Esophagus squamous epithelium (tissue), 5 donors: ENCODE results near the gene AUTS2. TPM values are rescaled to one million over a fixed set of nuclear protein-coding genes. Genes with fewer than 3 reads are reported as not detected.

Source experiments
- DNase-seq: peaks from one replicate; lab custom pipeline; 2025; lab: John Stamatoyannopoulos, UW
- H3K27ac ChIP-seq, 4 donors: fragments of 200-600 bp; sonication (generic); one replicate each; pipeline ENCODE4 v1.5.1; 2016 to 2019; ENCODE audit warnings: mild to moderate bottlenecking in 1 of 4
- H3K27me3 ChIP-seq, 4 donors: fragments of 200-600 bp; sonication (generic); 1 replicate in 3 of 4; 2 replicates in 1 of 4; pipeline versions ENCODE4 v1.5.1 to v1.6.0; 2017 to 2021; ENCODE audit warnings: antibody characterized with exemption in 1 of 4
- H3K36me3 ChIP-seq, 3 donors: fragments of 200-600 bp; sonication (generic); one replicate each; pipeline ENCODE4 v1.5.1; 2016 to 2019
- H3K4me1 ChIP-seq, 3 donors: fragments of 200-600 bp; sonication (generic); one replicate each; pipeline ENCODE4 v1.5.1; 2017 to 2019
- H3K4me3 ChIP-seq, 4 donors: fragments of 200-600 bp; sonication (generic); 1 replicate in 3 of 4; 2 replicates in 1 of 4; pipeline ENCODE4 v1.5.1; 2016 to 2019; ENCODE audit warnings: mild to moderate bottlenecking in 2 of 4, moderate library complexity in 1 of 4
- H3K9me3 ChIP-seq, 3 donors: fragments of 200-600 bp; sonication (generic); one replicate each; pipeline ENCODE4 v1.5.1; 2016 to 2019
- POLR2A ChIP-seq, 4 donors: fragments of 450-650 bp; IDR thresholded peaks; one replicate each; pipeline ENCODE4 v1.6.1; 2017; ENCODE audit warnings: antibody characterized with exemption in 4 of 4, mild to moderate bottlenecking in 4 of 4, moderate library complexity in 3 of 4
- WGBS, 2 donors: methylation state at CpG; one replicate each; pipeline ENCODE4 v1.1.5; 2018; 5-methylcytosine and 5-hydroxymethylcytosine counted together
- intact Hi-C: fragments of 100-400 bp; cut with DNase I; formaldehyde crosslinking; loops from one replicate; pipeline ENCODE4 v1.15.0; 2022
- total RNA-seq, 4 donors: library from RNA; depleted of rRNA; stranded (reverse); fragments of >200 nt; gene quantifications; one replicate each; pipeline ENCODE4 v1.1.0, GENCODE V29; 2016
- TF ChIP-seq, protein P1 (sequence below), 6 experiments: fragments of 450-650 bp in 4 of 6; fragments of 200-600 bp in 2 of 6; sonication (generic) in 2 of 6; IDR thresholded peaks; one replicate each; pipeline ENCODE4 v1.5.1; 2016 to 2019; ENCODE audit warnings: antibody characterized with exemption in 6 of 6, mild to moderate bottlenecking in 4 of 6, moderate library complexity in 4 of 6
- donor health status: DM: yes; HTN: yes; CAD: no.

Gene AUTS2
- total RNA-seq, 4 donors from 2014 or later, result 9.5 to 36.2 (median 23.0) TPM

DNA sequence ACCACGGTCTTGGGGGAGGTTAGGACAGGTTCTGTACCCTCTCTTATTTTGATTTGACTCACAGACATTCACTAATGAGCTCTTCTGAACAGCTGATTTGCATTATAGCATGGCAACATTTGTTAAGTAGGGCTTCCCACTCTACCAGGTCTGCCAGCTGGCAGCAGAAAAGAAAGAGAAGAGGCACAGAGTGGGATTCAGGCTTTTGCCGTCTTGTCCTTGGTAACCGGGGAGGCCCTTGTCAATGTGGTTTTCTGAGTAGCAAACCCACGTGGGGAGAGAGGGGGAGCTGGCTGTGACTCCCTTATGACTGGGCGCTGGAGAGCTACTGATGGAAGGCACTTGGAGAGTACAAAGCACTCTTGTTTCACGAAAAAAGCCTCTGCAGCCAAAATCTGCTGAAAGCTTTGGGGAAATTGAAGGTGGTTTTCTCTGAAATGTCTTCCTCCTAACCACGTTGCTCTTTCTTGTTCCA lies 1178.4 kb downstream of the AUTS2 start:
- H3K27me3 ChIP-seq, result no peaks in the 10 kb centered on the region
- no peaks in the 10 kb centered on the region for H3K9me3 ChIP-seq
- peaks cover 0 to 100% (median 11%) of the 10 kb centered on the region in 3 donors for H3K36me3 ChIP-seq
- TF ChIP-seq, protein P1, sequence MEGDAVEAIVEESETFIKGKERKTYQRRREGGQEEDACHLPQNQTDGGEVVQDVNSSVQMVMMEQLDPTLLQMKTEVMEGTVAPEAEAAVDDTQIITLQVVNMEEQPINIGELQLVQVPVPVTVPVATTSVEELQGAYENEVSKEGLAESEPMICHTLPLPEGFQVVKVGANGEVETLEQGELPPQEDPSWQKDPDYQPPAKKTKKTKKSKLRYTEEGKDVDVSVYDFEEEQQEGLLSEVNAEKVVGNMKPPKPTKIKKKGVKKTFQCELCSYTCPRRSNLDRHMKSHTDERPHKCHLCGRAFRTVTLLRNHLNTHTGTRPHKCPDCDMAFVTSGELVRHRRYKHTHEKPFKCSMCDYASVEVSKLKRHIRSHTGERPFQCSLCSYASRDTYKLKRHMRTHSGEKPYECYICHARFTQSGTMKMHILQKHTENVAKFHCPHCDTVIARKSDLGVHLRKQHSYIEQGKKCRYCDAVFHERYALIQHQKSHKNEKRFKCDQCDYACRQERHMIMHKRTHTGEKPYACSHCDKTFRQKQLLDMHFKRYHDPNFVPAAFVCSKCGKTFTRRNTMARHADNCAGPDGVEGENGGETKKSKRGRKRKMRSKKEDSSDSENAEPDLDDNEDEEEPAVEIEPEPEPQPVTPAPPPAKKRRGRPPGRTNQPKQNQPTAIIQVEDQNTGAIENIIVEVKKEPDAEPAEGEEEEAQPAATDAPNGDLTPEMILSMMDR (IDR thresholded peaks at IDR 0.05), result no peak
- no peak for TF ChIP-seq POLR2A (IDR thresholded peaks at IDR 0.05)
- no peak for DNase-seq
- H3K27ac ChIP-seq, result no peak overlapping the region
- WGBS, 2 donors, result 50 to 67% methylated on average over 7 of the region's 7 CpGs
- no peaks in the 10 kb centered on the region for H3K4me1 ChIP-seq
- intact Hi-C loops, result no loop called here
- H3K4me3 ChIP-seq, result no peak overlapping the region

DNA sequence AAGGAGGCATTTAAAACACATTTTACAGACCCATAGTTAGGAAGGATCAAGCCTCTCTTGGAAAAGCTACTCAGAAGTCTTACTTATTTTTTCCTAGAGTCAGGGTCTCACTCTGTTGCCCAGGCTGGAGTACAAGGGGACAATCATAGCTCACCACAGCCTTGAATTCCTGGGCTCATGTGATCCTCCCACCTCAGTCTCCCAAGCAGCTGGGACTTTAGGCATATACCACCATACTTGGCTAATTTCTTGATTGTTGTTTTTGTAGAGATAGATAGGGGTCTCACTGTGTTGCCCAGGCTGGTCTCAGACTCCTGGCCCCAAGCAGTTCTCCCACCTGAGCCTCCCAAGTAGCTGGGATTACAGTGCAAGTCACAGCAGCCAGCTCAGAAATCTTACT lies 1179.0 kb downstream of the AUTS2 start:
- no peak for DNase-seq
- peaks cover 0 to 100% (median 11%) of the 10 kb centered on the region in 3 donors for H3K36me3 ChIP-seq
- TF ChIP-seq, protein P1 (IDR thresholded peaks at IDR 0.05), result no peak
- no peak for TF ChIP-seq POLR2A (IDR thresholded peaks at IDR 0.05)
- H3K4me3 ChIP-seq, result no peak overlapping the region
- no peaks in the 10 kb centered on the region for H3K27me3 ChIP-seq
- no peak overlapping the region for H3K27ac ChIP-seq
- intact Hi-C loops, result no loop called here
- H3K9me3 ChIP-seq, result no peaks in the 10 kb centered on the region
- H3K4me1 ChIP-seq, result no peaks in the 10 kb centered on the region

DNA sequence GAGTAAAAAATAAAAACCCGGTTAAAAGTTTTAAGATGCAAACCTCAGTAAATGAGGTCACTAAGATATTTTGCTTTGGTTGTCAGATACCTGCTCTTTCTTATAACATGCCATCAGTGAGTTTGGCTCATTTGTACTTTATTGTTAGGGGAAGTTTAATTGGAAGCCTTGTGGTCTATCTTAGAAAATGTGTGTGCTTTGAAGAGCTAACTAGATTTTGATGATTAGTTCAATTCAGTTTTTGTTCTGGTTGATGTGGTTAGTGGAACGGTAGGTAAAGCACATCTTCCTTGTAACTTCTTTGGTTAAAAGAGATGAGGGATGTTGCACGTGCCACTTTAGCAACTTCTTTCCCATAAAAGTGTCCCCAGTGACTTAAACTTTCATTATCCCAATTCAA lies 1180.3 kb downstream of the AUTS2 start:
- intact Hi-C loops, result no loop called here
- TF ChIP-seq POLR2A (IDR thresholded peaks at IDR 0.05), result no peak
- TF ChIP-seq, protein P1 (IDR thresholded peaks at IDR 0.05), result no peak
- no peaks in the 10 kb centered on the region for H3K9me3 ChIP-seq
- no peak for DNase-seq
- peaks cover 0 to 100% (median 12%) of the 10 kb centered on the region in 3 donors for H3K36me3 ChIP-seq
- 82 to 85% methylated on average over 3 of the region's 3 CpGs for WGBS, 2 donors
- no peak overlapping the region for H3K27ac ChIP-seq
- no peaks in the 10 kb centered on the region for H3K4me1 ChIP-seq
- no peaks in the 10 kb centered on the region for H3K27me3 ChIP-seq
- H3K4me3 ChIP-seq, result no peak overlapping the region

DNA sequence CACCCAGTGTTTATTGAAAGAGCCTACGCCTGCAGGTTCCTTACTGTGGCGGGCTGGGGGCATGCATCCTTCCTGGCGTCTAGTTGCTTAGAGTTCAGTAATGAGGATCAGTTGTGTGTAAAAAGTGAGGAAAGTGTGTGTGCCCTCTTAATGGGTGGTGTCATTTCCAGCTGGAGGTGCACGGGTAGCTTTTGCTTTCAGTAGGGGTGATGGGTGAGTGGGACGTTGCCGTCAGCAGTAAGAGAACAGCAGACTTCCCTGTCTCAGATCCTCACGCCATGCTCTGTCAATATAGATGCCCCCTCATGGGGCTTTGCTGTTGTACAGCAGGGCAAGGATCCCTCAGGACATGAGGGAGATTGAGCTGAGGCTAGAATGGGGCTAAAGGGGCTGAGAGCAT lies 1181.0 kb downstream of the AUTS2 start:
- 62 to 100% methylated on average over 7 of the region's 7 CpGs for WGBS, 2 donors
- Histone ChIP-seq H3K36me3 (peaks cover 0 to 100% (median 12%) of the 10 kb centered on the region in 3 donors), H3K9me3 (no peaks in the 10 kb centered on the region), H3K4me3 (no peak overlapping the region), H3K4me1 (no peaks in the 10 kb centered on the region), H3K27me3 (no peaks in the 10 kb centered on the region), H3K27ac (no peak overlapping the region)
- TF ChIP-seq POLR2A (IDR thresholded peaks at IDR 0.05), result no peak
- TF ChIP-seq, protein P1 (IDR thresholded peaks at IDR 0.05), result no peak
- no peak for DNase-seq
- intact Hi-C loops, result no loop called here

DNA sequence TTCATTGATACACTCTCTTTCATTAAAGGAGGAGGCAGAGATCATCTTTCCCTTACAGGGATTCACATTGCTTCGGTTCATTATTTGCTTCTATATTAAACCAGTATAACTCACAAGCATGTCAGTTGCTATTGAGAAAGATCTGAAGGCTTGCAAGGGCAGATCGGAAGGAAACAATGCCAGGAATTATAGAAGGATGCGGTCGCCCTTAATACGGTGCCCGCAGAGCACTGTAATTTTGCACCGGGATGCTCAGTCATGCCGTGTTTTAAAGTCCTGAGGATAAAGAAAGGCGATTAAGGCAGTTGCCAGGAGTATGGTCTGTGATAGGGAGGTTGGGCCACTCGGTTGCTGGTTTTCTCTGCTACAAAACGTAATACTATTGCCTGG lies 1183.6 kb downstream of the AUTS2 start:
- WGBS, 2 donors, result 85 to 87% methylated on average over 11 of the region's 11 CpGs
- intact Hi-C loops, result no loop called here
- Histone ChIP-seq H3K36me3 (peaks cover 0 to 100% (median 24%) of the 10 kb centered on the region in 3 donors), H3K4me1 (no peaks in the 10 kb centered on the region), H3K9me3 (no peaks in the 10 kb centered on the region), H3K27me3 (no peaks in the 10 kb centered on the region), H3K4me3 (no peak overlapping the region), H3K27ac (no peak overlapping the region)
- TF ChIP-seq, protein P1 (IDR thresholded peaks at IDR 0.05), result no peak
- TF ChIP-seq POLR2A (IDR thresholded peaks at IDR 0.05), result no peak
- no peak for DNase-seq
